HFFc6 (cell line): ENCODE measurements around the gene TSPAN9. TPM values are rescaled to one million over a fixed set of nuclear protein-coding genes. Genes with fewer than 3 reads are reported as not detected.

Experiments used
- DNase-seq: peaks from one replicate; pipeline ENCODE4 v3.0.0-alpha.2; 2018
- H3K27ac Mint-ChIP-seq: 2 replicates; pipeline ENCODE4 v1.8.0; 2020; ENCODE audit warnings: mild to moderate bottlenecking, mixed read lengths
- H3K27me3 Mint-ChIP-seq: 2 replicates; pipeline ENCODE4 v1.8.0; 2021; ENCODE audit warnings: mild to moderate bottlenecking, moderate library complexity, mixed read lengths; ENCODE audit not compliant: insufficient read depth
- H3K36me3 Mint-ChIP-seq: 2 replicates; pipeline ENCODE4 v1.8.0; 2021; ENCODE audit warnings: low read depth, mixed read lengths
- H3K4me1 Mint-ChIP-seq: 2 replicates; pipeline ENCODE4 v1.8.0; 2020; ENCODE audit warnings: low read depth, mixed read lengths
- H3K4me3 Mint-ChIP-seq: 2 replicates; pipeline ENCODE4 v1.8.0; 2020; ENCODE audit warnings: mild to moderate bottlenecking, moderate library complexity, mixed read lengths
- H3K9me3 Mint-ChIP-seq: 2 replicates; pipeline ENCODE4 v1.8.0; 2020; ENCODE audit warnings: mild to moderate bottlenecking, mixed read lengths
- CTCF ChIP-seq: fragments of 200-600 bp; sonication (generic); IDR thresholded peaks from 2 replicates; pipeline ENCODE4 v1.5.0; 2021; ENCODE audit warnings: antibody characterized with exemption, mild to moderate bottlenecking
- total RNA-seq, 6 experiments: library from RNA; stranded (reverse); fragmentation: NEBNext Ultra II Directional; extraction: Animal tissue kit (Norgen Biotek cat#: 25700); gene quantifications; 2 replicates in 1 of 6; 3 replicates in 5 of 6; pipeline ENCODE4 v1.2.3, GENCODE V29; 2021

The TSPAN9 gene
- total RNA-seq, 6 experiments from 2014 or later: 18.1 to 35.8 (median 22.7) TPM

GRCh38 chr12:3177778-3178425, 100.7 kb downstream of the TSPAN9 start:
- Mint-ChIP-seq H3K4me3 (no peak overlapping the region), H3K4me1 (peaks cover 17% of the 10 kb centered on the region), H3K9me3 (no peaks in the 10 kb centered on the region), H3K27me3 (no peaks in the 10 kb centered on the region; the same call in 1 of the 2 replicates), H3K36me3 (no peaks in the 10 kb centered on the region; the same call in 1 of the 2 replicates), H3K27ac (no peak overlapping the region)
- no peak for TF ChIP-seq CTCF
- DNase-seq: no peak

- Mint-ChIP-seq H3K36me3 (no peaks in the 10 kb centered on the region; the same call in 1 of the 2 replicates), H3K27me3 (no peaks in the 10 kb centered on the region; the same call in 1 of the 2 replicates), H3K27ac (no peak overlapping the region), H3K9me3 (no peaks in the 10 kb centered on the region), H3K4me3 (no peak overlapping the region), H3K4me1 (peaks cover 9% of the 10 kb centered on the region)
- TF ChIP-seq CTCF: no peak
- DNase-seq: no peak
These were observed 101.6 kb downstream of the TSPAN9 start for GRCh38 chr12:3178671-3179313.

GRCh38 chr12:3179731-3180130, 102.6 kb downstream of the TSPAN9 start:
- DNase-seq: no peak
- Mint-ChIP-seq H3K4me1 (peaks cover 8% of the 10 kb centered on the region), H3K9me3 (no peaks in the 10 kb centered on the region), H3K27ac (no peak overlapping the region), H3K4me3 (no peak overlapping the region), H3K36me3 (no peaks in the 10 kb centered on the region; the same call in 1 of the 2 replicates), H3K27me3 (peaks cover 2% of the 10 kb centered on the region)
- TF ChIP-seq CTCF: no peak

- peaks cover 4% of the 10 kb centered on the region for H3K27me3 Mint-ChIP-seq
- H3K27ac Mint-ChIP-seq: no peak overlapping the region
- H3K9me3 Mint-ChIP-seq: no peaks in the 10 kb centered on the region
- H3K4me1 Mint-ChIP-seq: peaks cover 17% of the 10 kb centered on the region
- no peaks in the 10 kb centered on the region; the same call in 1 of the 2 replicates for H3K36me3 Mint-ChIP-seq
- H3K4me3 Mint-ChIP-seq: no peak overlapping the region
- no peak for DNase-seq
- TF ChIP-seq CTCF: no peak
These were observed 105.2 kb downstream of the TSPAN9 start for GRCh38 chr12:3182426-3182825.

GRCh38 chr12:3184485-3184884, 107.3 kb downstream of the TSPAN9 start:
- Mint-ChIP-seq H3K27ac (no peak overlapping the region), H3K27me3 (peaks cover 4% of the 10 kb centered on the region), H3K4me3 (no peak overlapping the region), H3K36me3 (no peaks in the 10 kb centered on the region; the same call in 1 of the 2 replicates), H3K9me3 (no peaks in the 10 kb centered on the region), H3K4me1 (peaks cover 11% of the 10 kb centered on the region)
- no peak for DNase-seq
- TF ChIP-seq CTCF: no peak
